Measurements from ENCODE around the gene SLC16A3. TPM values are rescaled to one million over a fixed set of nuclear protein-coding genes. Genes with fewer than 3 reads are reported as not detected.

SLC16A3 gene
- total RNA-seq, 1 experiment from 2014 or later, result 198 TPM

DNA sequence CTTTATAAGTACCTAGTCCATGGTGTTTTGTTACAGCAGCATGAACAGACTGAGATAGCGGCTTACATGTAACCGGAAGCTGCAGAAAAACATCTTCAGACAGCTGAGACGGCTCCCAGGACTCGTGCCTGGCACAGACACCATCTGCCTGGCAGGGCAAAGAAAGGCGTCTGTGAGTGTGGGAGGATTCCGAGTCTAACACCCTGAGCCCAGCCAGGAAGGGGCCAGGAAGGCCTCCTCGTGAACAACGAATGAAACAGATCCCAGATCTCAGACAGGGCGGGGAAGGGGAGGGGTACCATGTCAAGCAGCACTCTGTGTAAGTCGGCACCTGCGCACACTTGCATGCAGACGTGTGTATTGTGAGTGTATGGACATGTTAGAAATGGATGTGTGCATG is 49.0 kb downstream of the SLC16A3 start:
- no peak for DNase-seq
- TF ChIP-seq CTCF (conservative IDR thresholded peaks at IDR 0.05), result no peak
- TF ChIP-seq EZH2 (IDR thresholded peaks at IDR 0.05; ENCODE audit: low read depth), result no peak
- intact Hi-C loops (cut with micrococcal nuclease; ENCODE audit: unreplicated experiment), result loop anchor here (2.0 kb wide), 1 partner anchor 19 kb away; no protein-coding TSS in a partner anchor
- CTCF ChIA-PET, result no interaction called here
- Histone ChIP-seq H3K27me3 (ENCODE audit: insufficient read depth, low read depth) (no peaks in the 10 kb centered on the region), H3K4me2 (no peak overlapping the region), H3K36me3 (ENCODE audit: low read depth) (no peaks in the 10 kb centered on the region), H4K20me1 (ENCODE audit: insufficient read depth) (no peaks in the 10 kb centered on the region), H3K79me2 (ENCODE audit: low read depth) (peaks cover 4% of the 10 kb centered on the region; the same call in 1 of the 2 replicates), H3K4me3 (no peak overlapping the region), H3K27ac (no peak overlapping the region), H3K9me2 (ENCODE audit: insufficient read depth) (no peaks in the 10 kb centered on the region), H3F3A (ENCODE audit: insufficient read depth, low read depth) (peaks cover 36% of the 10 kb centered on the region), H3K9me3 (ENCODE audit: insufficient read depth, low read depth) (no peaks in the 10 kb centered on the region), H3K4me1 (replicated peaks; ENCODE audit: insufficient read depth) (peaks cover 45% of the 10 kb centered on the region), H2AFZ (no peak overlapping the region)
- POLR2A ChIA-PET (ENCODE audit: unreplicated experiment), result no interaction called here
- no TSS peak for BruUV-seq (replicated peaks)

DNA sequence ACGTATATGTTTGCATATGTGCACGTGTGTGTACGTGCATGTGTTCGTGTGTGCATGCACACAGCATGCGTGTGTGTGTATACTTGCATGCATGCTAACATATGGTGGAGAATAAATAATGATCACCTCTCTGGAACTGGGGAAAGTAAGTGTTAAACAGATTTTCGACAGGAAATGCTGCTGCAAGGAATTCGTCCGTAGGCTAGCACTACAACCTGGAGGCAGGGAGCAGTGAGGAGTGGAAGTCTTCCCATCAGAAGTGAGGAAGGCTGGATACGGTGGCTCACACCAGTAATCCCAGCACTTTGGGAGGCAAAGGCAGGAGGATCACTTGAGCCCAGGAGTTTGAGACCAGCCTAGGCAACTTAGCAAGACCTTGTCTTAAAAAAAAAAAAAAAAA is 49.5 kb downstream of the SLC16A3 start:
- no peaks in the 10 kb centered on the region for H3K9me3 ChIP-seq (ENCODE audit: insufficient read depth, low read depth)
- no peaks in the 10 kb centered on the region for H3K36me3 ChIP-seq (ENCODE audit: low read depth)
- ChIA-PET CTCF (no interaction called here), POLR2A (ENCODE audit: unreplicated experiment) (no interaction called here)
- H3K27ac ChIP-seq, result no peak overlapping the region
- no peaks in the 10 kb centered on the region for H3K79me2 ChIP-seq (ENCODE audit: low read depth)
- no peaks in the 10 kb centered on the region for H3K9me2 ChIP-seq (ENCODE audit: insufficient read depth)
- intact Hi-C loops (cut with micrococcal nuclease; ENCODE audit: unreplicated experiment), result no loop called here
- H3F3A ChIP-seq (ENCODE audit: insufficient read depth, low read depth), result peaks cover 40% of the 10 kb centered on the region
- DNase-seq, result no peak
- no peak overlapping the region for H3K4me3 ChIP-seq
- BruUV-seq (replicated peaks), result no TSS peak
- H4K20me1 ChIP-seq (ENCODE audit: insufficient read depth), result no peaks in the 10 kb centered on the region
- no peaks in the 10 kb centered on the region for H3K27me3 ChIP-seq (ENCODE audit: insufficient read depth, low read depth)
- no peak overlapping the region for H3K4me2 ChIP-seq
- no peak overlapping the region for H2AFZ ChIP-seq
- H3K4me1 ChIP-seq (replicated peaks; ENCODE audit: insufficient read depth), result peaks cover 50% of the 10 kb centered on the region
- no peak for TF ChIP-seq CTCF (conservative IDR thresholded peaks at IDR 0.05)
- TF ChIP-seq EZH2 (IDR thresholded peaks at IDR 0.05; ENCODE audit: low read depth), result no peak

GRCh38 chr17:82278786-82279391 is 50.0 kb downstream of the SLC16A3 start:
- TF ChIP-seq CTCF (conservative IDR thresholded peaks at IDR 0.05) (no peak), EZH2 (IDR thresholded peaks at IDR 0.05; ENCODE audit: low read depth) (no peak)
- no TSS peak for BruUV-seq (replicated peaks)
- intact Hi-C loops (cut with micrococcal nuclease; ENCODE audit: unreplicated experiment), result no loop called here
- Histone ChIP-seq H3K9me2 (ENCODE audit: insufficient read depth) (no peaks in the 10 kb centered on the region), H3K79me2 (ENCODE audit: low read depth) (no peaks in the 10 kb centered on the region), H3K27me3 (ENCODE audit: insufficient read depth, low read depth) (no peaks in the 10 kb centered on the region), H3K4me2 (no peak overlapping the region), H4K20me1 (ENCODE audit: insufficient read depth) (no peaks in the 10 kb centered on the region), H3K4me3 (no peak overlapping the region), H2AFZ (no peak overlapping the region), H3K4me1 (replicated peaks; ENCODE audit: insufficient read depth) (peaks cover 54% of the 10 kb centered on the region), H3K27ac (no peak overlapping the region), H3K36me3 (ENCODE audit: low read depth) (no peaks in the 10 kb centered on the region), H3F3A (ENCODE audit: insufficient read depth, low read depth) (peaks cover 40% of the 10 kb centered on the region), H3K9me3 (ENCODE audit: insufficient read depth, low read depth) (no peaks in the 10 kb centered on the region)
- ChIA-PET POLR2A (ENCODE audit: unreplicated experiment) (no interaction called here), CTCF (no interaction called here)
- DNase-seq, result no peak

All from PC-9 (cell line).